A549 (cell line): ENCODE measurements around the gene CT47B1.

Source experiments
- CTCF ChIP-seq: fragments of >200 bp; sonication (Bioruptor Twin); formaldehyde crosslinking; IDR thresholded peaks from 3 replicates; pipeline ENCODE4 v1.5.1; 2016
- KDM1A ChIP-seq: fragments of 200-600 bp; sonication (generic); IDR thresholded peaks from 2 replicates; pipeline ENCODE4 v1.6.1; 2016; ENCODE audit warnings: low read depth, mild to moderate bottlenecking
- POLR2A ChIP-seq: IDR thresholded peaks from 2 replicates; pipeline ENCODE4 v1.6.1; 2012; ENCODE audit warnings: mild to moderate bottlenecking, low read length
- SREBF2 ChIP-seq: fragments of 450-650 bp; IDR thresholded peaks from 2 replicates; pipeline ENCODE4 v1.6.1; 2014; ENCODE audit warnings: mild to moderate bottlenecking, moderate library complexity

DNA sequence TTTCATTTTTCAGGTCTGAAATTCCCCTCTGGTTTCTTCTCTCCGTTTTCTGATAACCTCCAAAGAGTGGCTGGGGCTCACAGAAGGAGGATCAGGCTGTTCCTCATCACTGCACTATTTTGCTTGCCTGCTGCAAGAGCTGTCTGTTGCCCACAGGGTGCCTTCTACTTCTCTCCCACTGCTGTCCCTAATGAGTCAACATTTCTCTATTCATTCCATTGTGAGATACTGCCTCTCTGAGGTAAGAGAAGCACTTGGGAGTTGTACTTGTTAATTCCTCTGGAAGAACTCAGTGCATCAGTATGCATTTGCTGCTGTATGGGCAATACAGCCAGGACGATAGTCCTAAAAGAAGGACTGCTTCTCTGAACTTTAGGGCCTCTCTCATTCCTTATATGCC, 34.8 kb downstream of the CT47B1 start:
- TF ChIP-seq SREBF2 = no peak
- no peak for TF ChIP-seq POLR2A
- TF ChIP-seq CTCF = no peak
- no peak for TF ChIP-seq KDM1A
